Measurements from ENCODE around the gene ALKBH1. TPM values are rescaled to one million over a fixed set of nuclear protein-coding genes. Genes with fewer than 3 reads are reported as not detected.

ALKBH1 gene
- polyA plus RNA-seq, 4 donors = 5.8 to 12.1 (median 9.5) TPM

GRCh38 chr14:77630111-77630510 is 77.7 kb downstream of the ALKBH1 start:
- H3K36me3 ChIP-seq (ENCODE audit: control insufficient read depth in 3 of 3, insufficient read depth in 2 of 3, low read depth in 1 of 3, low read length in 3 of 3) = no peaks in the 10 kb centered on the region
- WGBS, 3 donors = 65 to 97% (median 80%) methylated on average over 2 of the region's 2 CpGs
- H3K9me3 ChIP-seq (ENCODE audit: control insufficient read depth in 2 of 2, insufficient read depth in 1 of 2, low read depth in 1 of 2, low read length in 1 of 2) = peaks cover 0 to 19% of the 10 kb centered on the region in 2 donors
- no peak for DNase-seq
- no peak overlapping the region for H3K4me3 ChIP-seq (ENCODE audit: low read depth in 1 of 3, low read length in 3 of 3)
- no peak for FAIRE-seq
- H3K27me3 ChIP-seq (ENCODE audit: control insufficient read depth in 3 of 3, insufficient read depth in 3 of 3, low read length in 3 of 3) = no peaks in the 10 kb centered on the region
- H3K27ac ChIP-seq (ENCODE audit: low read depth in 1 of 3, low read length in 2 of 3) = no peak overlapping the region
- no peaks in the 10 kb centered on the region for H3K4me1 ChIP-seq (ENCODE audit: control insufficient read depth in 3 of 3, insufficient read depth in 2 of 3, low read depth in 1 of 3, low read length in 2 of 3)

- peaks cover 0 to 9% (median 4%) of the 10 kb centered on the region in 3 donors for H3K4me1 ChIP-seq (ENCODE audit: control insufficient read depth in 3 of 3, insufficient read depth in 2 of 3, low read depth in 1 of 3, low read length in 2 of 3)
- DNase-seq (no peak), FAIRE-seq (no peak)
- 69 to 85% (median 76%) methylated on average over 3 of the region's 3 CpGs for WGBS, 3 donors
- H3K27me3 ChIP-seq (ENCODE audit: control insufficient read depth in 3 of 3, insufficient read depth in 3 of 3, low read length in 3 of 3) = no peaks in the 10 kb centered on the region
- H3K4me3 ChIP-seq (ENCODE audit: low read depth in 1 of 3, low read length in 3 of 3) = no peak overlapping the region
- H3K27ac ChIP-seq (ENCODE audit: low read depth in 1 of 3, low read length in 2 of 3) = no peak overlapping the region
- no peaks in the 10 kb centered on the region for H3K36me3 ChIP-seq (ENCODE audit: control insufficient read depth in 3 of 3, insufficient read depth in 2 of 3, low read depth in 1 of 3, low read length in 3 of 3)
- no peaks in the 10 kb centered on the region for H3K9me3 ChIP-seq (ENCODE audit: control insufficient read depth in 2 of 2, insufficient read depth in 1 of 2, low read depth in 1 of 2, low read length in 1 of 2)
These were observed 82.5 kb downstream of the ALKBH1 start for GRCh38 chr14:77625360-77625759.

GRCh38 chr14:77623201-77623600 is 84.6 kb downstream of the ALKBH1 start:
- H3K4me1 ChIP-seq (ENCODE audit: control insufficient read depth in 3 of 3, insufficient read depth in 2 of 3, low read depth in 1 of 3, low read length in 2 of 3) = peaks cover 0 to 9% (median 4%) of the 10 kb centered on the region in 3 donors
- H3K27ac ChIP-seq (ENCODE audit: low read depth in 1 of 3, low read length in 2 of 3) = peak overlapping the region in 2 of 3 donors; percentile 21 to 37
- H3K27me3 ChIP-seq (ENCODE audit: control insufficient read depth in 3 of 3, insufficient read depth in 3 of 3, low read length in 3 of 3) = no peaks in the 10 kb centered on the region
- no peaks in the 10 kb centered on the region for H3K36me3 ChIP-seq (ENCODE audit: control insufficient read depth in 3 of 3, insufficient read depth in 2 of 3, low read depth in 1 of 3, low read length in 3 of 3)
- H3K4me3 ChIP-seq (ENCODE audit: low read depth in 1 of 3, low read length in 3 of 3) = no peak overlapping the region
- WGBS, 3 donors = 82 to 90% (median 83%) methylated on average over 1 of the region's 1 CpG
- FAIRE-seq (no peak), DNase-seq (no peak)
- no peaks in the 10 kb centered on the region for H3K9me3 ChIP-seq (ENCODE audit: control insufficient read depth in 2 of 2, insufficient read depth in 1 of 2, low read depth in 1 of 2, low read length in 1 of 2)

Other genes with a start within 250 kb of the ALKBH1 start
- gene AHSA1, start 249.9 kb downstream of the ALKBH1 start, polyA plus RNA-seq = 100 to 1,000 TPM in 1 of 4 donors, 10 to 100 TPM in 3; 57.3 to 108 (median 85.8) TPM
- gene ISM2, start 209.2 kb downstream of the ALKBH1 start, polyA plus RNA-seq = under 1 TPM in 2 of 4 donors, not detected in 2; 0.01 to 0.03 TPM
- gene SPTLC2, start 91.4 kb downstream of the ALKBH1 start, polyA plus RNA-seq = 10 to 100 TPM in 2 of 4 donors, 1 to 10 TPM in 2; 5.9 to 27.5 (median 15.2) TPM
- gene SLIRP, start 80 bp upstream of the ALKBH1 start, polyA plus RNA-seq = 100 to 1,000 TPM; 105 to 497 (median 430) TPM
- gene SNW1, start 53.1 kb upstream of the ALKBH1 start, polyA plus RNA-seq = 10 to 100 TPM; 40.3 to 70.1 (median 47.0) TPM
- 10 to 100 TPM in 1 of 4 donors, 1 to 10 TPM in 3; 5.1 to 10.2 (median 8.0) TPM for gene ADCK1, start 92.1 kb upstream of the ALKBH1 start, polyA plus RNA-seq